ENCODE data around the gene CTNND1. TPM values are rescaled to one million over a fixed set of nuclear protein-coding genes. Genes with fewer than 3 reads are reported as not detected.

Gene CTNND1
- total RNA-seq, 1 experiment from 2014 or later = 225 TPM

DNA sequence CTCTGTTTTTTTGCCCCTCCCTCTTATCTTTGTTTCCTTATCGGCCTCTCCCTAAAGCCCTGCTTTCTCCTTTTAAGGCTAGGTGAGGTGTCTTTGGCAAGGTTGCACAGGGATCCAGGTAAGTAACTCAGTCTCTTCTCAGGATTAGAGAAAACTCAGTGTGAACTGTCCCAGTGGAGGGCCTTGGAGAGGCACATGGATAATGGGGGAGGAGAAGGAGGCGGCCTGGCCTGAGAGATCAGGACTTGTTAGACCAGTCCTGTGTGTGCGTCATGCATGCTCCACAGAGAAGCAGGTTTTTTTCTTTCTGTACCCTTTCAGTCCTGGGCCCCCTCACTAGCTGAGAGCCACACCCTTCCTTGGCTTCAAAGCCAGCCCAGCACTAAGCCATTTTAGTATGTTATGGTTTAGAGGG is 19.9 kb downstream of the CTNND1 start:
- H3K4me1 Mint-ChIP-seq (ENCODE audit: low read depth, unreplicated experiment) = peaks cover 67% of the 10 kb centered on the region
- Histone ChIP-seq H3K9me3 (no peaks in the 10 kb centered on the region), H3K4me3 (ENCODE audit: low read depth, low read length) (no peak overlapping the region), H3K4me1 (peaks cover 91% of the 10 kb centered on the region), H3K27me3 (replicated peaks; ENCODE audit: control insufficient read depth, insufficient read depth, low read length) (no peaks in the 10 kb centered on the region), H3K36me3 (ENCODE audit: control insufficient read depth, insufficient read depth, low read length) (no peaks in the 10 kb centered on the region)
- H3K4me3 Mint-ChIP-seq (ENCODE audit: unreplicated experiment) = peak overlapping the region; percentile 65
- H3K27me3 Mint-ChIP-seq (ENCODE audit: insufficient read depth, unreplicated experiment) = no peaks in the 10 kb centered on the region
- peak overlapping the region; percentile 94 for H3K27ac Mint-ChIP-seq (ENCODE audit: unreplicated experiment)
- H3K36me3 Mint-ChIP-seq (ENCODE audit: insufficient read depth, unreplicated experiment) = peaks cover 56% of the 10 kb centered on the region
- no peaks in the 10 kb centered on the region for H3K9me3 Mint-ChIP-seq (ENCODE audit: unreplicated experiment)
- peak; percentile 95 to 99 for DNase-seq
- ChIA-PET POLR2A (interaction anchor here (0.7 to 2.7 kb wide), 5 partner anchors 18 to 70 kb away, joined by 4 to 22 read pairs (median 14); partner anchors contain the start of genes CTNND1 and SELENOH), CTCF (interaction anchor here (0.6 to 1.6 kb wide), 4 partner anchors 9 to 30 kb away, joined by 4 to 21 read pairs (median 6); partner anchors contain the start of genes BTBD18 and CTNND1)
- TF ChIP-seq, protein P1, sequence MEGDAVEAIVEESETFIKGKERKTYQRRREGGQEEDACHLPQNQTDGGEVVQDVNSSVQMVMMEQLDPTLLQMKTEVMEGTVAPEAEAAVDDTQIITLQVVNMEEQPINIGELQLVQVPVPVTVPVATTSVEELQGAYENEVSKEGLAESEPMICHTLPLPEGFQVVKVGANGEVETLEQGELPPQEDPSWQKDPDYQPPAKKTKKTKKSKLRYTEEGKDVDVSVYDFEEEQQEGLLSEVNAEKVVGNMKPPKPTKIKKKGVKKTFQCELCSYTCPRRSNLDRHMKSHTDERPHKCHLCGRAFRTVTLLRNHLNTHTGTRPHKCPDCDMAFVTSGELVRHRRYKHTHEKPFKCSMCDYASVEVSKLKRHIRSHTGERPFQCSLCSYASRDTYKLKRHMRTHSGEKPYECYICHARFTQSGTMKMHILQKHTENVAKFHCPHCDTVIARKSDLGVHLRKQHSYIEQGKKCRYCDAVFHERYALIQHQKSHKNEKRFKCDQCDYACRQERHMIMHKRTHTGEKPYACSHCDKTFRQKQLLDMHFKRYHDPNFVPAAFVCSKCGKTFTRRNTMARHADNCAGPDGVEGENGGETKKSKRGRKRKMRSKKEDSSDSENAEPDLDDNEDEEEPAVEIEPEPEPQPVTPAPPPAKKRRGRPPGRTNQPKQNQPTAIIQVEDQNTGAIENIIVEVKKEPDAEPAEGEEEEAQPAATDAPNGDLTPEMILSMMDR (IDR thresholded peaks at IDR 0.05; ENCODE audit: insufficient read depth in 1 of 2, low read depth in 1 of 2, low read length in 1 of 2, severe bottlenecking in 1 of 2, unreplicated experiment in 1 of 2) = no peak
- intact Hi-C loops (cut with micrococcal nuclease; ENCODE audit: unreplicated experiment) = loop anchor here (1.0 kb wide), 2 partner anchors 19 to 69 kb away; partner anchors contain the start of genes MED19 and TMX2
- BruUV-seq (replicated peaks) = no TSS peak

DNA sequence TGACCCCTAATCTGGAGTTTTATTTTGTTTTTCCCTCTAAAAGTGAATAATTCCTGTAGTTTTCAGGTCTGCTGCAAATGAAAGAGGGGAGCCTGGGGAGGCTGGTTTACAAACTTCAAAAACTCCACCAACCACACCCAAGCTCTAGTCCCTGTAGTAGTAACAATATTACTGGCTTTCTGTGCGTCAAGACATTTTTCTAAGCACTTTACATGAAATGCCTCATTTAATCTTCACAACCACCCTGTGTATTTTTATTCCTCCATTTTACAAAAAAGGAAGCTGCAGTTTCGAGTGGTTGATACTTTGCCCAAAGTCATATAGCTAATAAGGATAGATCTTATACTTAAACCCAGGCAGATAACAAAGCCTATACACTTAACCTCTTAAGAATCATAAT is 23.5 kb downstream of the CTNND1 start:
- no peak for DNase-seq
- ChIA-PET CTCF (no interaction called here), POLR2A (interaction anchor here (0.6 to 1.0 kb wide), 2 partner anchors 9 to 24 kb away, joined by 3 read pairs; partner anchors contain the start of gene CTNND1)
- H3K36me3 Mint-ChIP-seq (ENCODE audit: insufficient read depth, unreplicated experiment) = peaks cover 62% of the 10 kb centered on the region
- Histone ChIP-seq H3K27me3 (replicated peaks; ENCODE audit: control insufficient read depth, insufficient read depth, low read length) (no peaks in the 10 kb centered on the region), H3K36me3 (ENCODE audit: control insufficient read depth, insufficient read depth, low read length) (no peaks in the 10 kb centered on the region), H3K9me3 (no peaks in the 10 kb centered on the region), H3K4me1 (peaks cover 94% of the 10 kb centered on the region), H3K4me3 (ENCODE audit: low read depth, low read length) (no peak overlapping the region)
- H3K9me3 Mint-ChIP-seq (ENCODE audit: unreplicated experiment) = no peaks in the 10 kb centered on the region
- intact Hi-C loops (cut with micrococcal nuclease; ENCODE audit: unreplicated experiment) = no loop called here
- peaks cover 59% of the 10 kb centered on the region for H3K4me1 Mint-ChIP-seq (ENCODE audit: low read depth, unreplicated experiment)
- no peak overlapping the region for H3K4me3 Mint-ChIP-seq (ENCODE audit: unreplicated experiment)
- no peak overlapping the region for H3K27ac Mint-ChIP-seq (ENCODE audit: unreplicated experiment)
- TF ChIP-seq, protein P1 (IDR thresholded peaks at IDR 0.05; ENCODE audit: insufficient read depth in 1 of 2, low read depth in 1 of 2, low read length in 1 of 2, severe bottlenecking in 1 of 2, unreplicated experiment in 1 of 2) = no peak
- H3K27me3 Mint-ChIP-seq (ENCODE audit: insufficient read depth, unreplicated experiment) = no peaks in the 10 kb centered on the region
- no TSS peak for BruUV-seq (replicated peaks)

DNA sequence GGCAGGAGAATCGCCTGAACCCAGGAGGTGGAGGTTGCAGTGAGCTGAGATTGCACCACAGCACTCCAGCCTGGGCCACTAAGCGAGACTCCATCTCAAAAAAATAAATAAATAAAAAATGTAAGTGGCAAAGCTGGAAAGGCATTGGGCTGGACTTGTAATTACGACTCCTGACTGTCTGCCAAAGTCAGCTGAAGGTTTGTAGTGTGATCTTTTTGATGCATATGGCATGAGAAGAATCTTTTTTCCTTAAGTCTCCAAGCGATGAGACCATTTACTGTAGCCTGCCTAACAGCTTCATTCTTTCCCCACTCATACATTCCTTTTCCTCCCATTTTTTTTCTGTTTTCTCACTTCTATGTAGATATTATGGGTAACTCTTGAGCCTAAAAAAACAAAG is 24.8 kb downstream of the CTNND1 start:
- H3K27me3 Mint-ChIP-seq (ENCODE audit: insufficient read depth, unreplicated experiment) = no peaks in the 10 kb centered on the region
- no peaks in the 10 kb centered on the region for H3K9me3 ChIP-seq
- no peak for DNase-seq
- peaks cover 91% of the 10 kb centered on the region for H3K4me1 ChIP-seq
- no TSS peak for BruUV-seq (replicated peaks)
- H3K4me1 Mint-ChIP-seq (ENCODE audit: low read depth, unreplicated experiment) = peaks cover 47% of the 10 kb centered on the region
- no peaks in the 10 kb centered on the region for H3K27me3 ChIP-seq (replicated peaks; ENCODE audit: control insufficient read depth, insufficient read depth, low read length)
- ChIA-PET CTCF (no interaction called here), POLR2A (interaction anchor here (0.7 kb wide), 1 partner anchor 8 kb away, joined by 5 read pairs; no protein-coding TSS in a partner anchor)
- TF ChIP-seq, protein P1 (IDR thresholded peaks at IDR 0.05; ENCODE audit: insufficient read depth in 1 of 2, low read depth in 1 of 2, low read length in 1 of 2, severe bottlenecking in 1 of 2, unreplicated experiment in 1 of 2) = no peak
- H3K4me3 ChIP-seq (ENCODE audit: low read depth, low read length) = no peak overlapping the region
- H3K36me3 ChIP-seq (ENCODE audit: control insufficient read depth, insufficient read depth, low read length) = peaks cover under 1% of the 10 kb centered on the region; the same call in 1 of the 2 replicates
- H3K9me3 Mint-ChIP-seq (ENCODE audit: unreplicated experiment) = no peaks in the 10 kb centered on the region
- intact Hi-C loops (cut with micrococcal nuclease; ENCODE audit: unreplicated experiment) = no loop called here
- H3K27ac Mint-ChIP-seq (ENCODE audit: unreplicated experiment) = peak overlapping the region; percentile 86
- no peak overlapping the region for H3K4me3 Mint-ChIP-seq (ENCODE audit: unreplicated experiment)
- peaks cover 67% of the 10 kb centered on the region for H3K36me3 Mint-ChIP-seq (ENCODE audit: insufficient read depth, unreplicated experiment)
